PC-3 (cell line): ENCODE data around the gene PRSS50. TPM values are rescaled to one million over a fixed set of nuclear protein-coding genes. Genes with fewer than 3 reads are reported as not detected.
A peak's percentile ranks its signal among the peaks of the same experiment; 100 is the strongest.

Experiments used
- ATAC-seq: fragments of 200-7000 bp; cut with Tn5 transposase; 2 replicates; pipeline ENCODE4 v1.9.1; 2020; ENCODE audit warnings: mild to moderate bottlenecking, moderate library complexity
- BruUV-seq: library from RNA; stranded (reverse); fragments of 400-500 nt; replicated peaks from 2 replicates; lab custom pipeline; 2021; lab: Mats Ljungman, UMichigan
- CTCF ChIA-PET: fragments of 300-600 bp; sonication (Branson Sonifier 250); formaldehyde crosslinking; loops from one replicate; lab custom pipeline; 2022; ENCODE audit warnings: antibody characterized with exemption; lab: Charles Lee
- POLR2A ChIA-PET: fragments of 300-600 bp; sonication (Branson Sonifier 250); formaldehyde crosslinking; loops from one replicate; lab custom pipeline; 2022; ENCODE audit warnings: antibody characterized with exemption; ENCODE audit not compliant: unreplicated experiment; lab: Charles Lee
- DNase-seq: peaks from one replicate; pipeline ENCODE4 v3.0.0-alpha.2; 2015
- H2AFZ ChIP-seq: fragments of 300-600 bp; sonication (generic); 2 replicates; pipeline ENCODE4 v1.6.0; 2016; ENCODE audit warnings: antibody characterized with exemption, low read length
- H3F3A ChIP-seq: fragments of 300-600 bp; sonication (generic); one replicate; pipeline ENCODE4 v1.6.0; 2017; ENCODE audit warnings: antibody characterized with exemption, low read length, control low read depth, mild to moderate bottlenecking; ENCODE audit not compliant: unreplicated experiment
- H3K27ac ChIP-seq: fragments of 300-600 bp; sonication (generic); 2 replicates; pipeline ENCODE4 v1.5.1; 2016; ENCODE audit warnings: mild to moderate bottlenecking, low read length
- H3K27me3 ChIP-seq: fragments of 300-600 bp; sonication (generic); 2 replicates; pipeline ENCODE4 v1.6.1; 2016; ENCODE audit warnings: low read length, mixed read lengths
- H3K36me3 ChIP-seq: fragments of 300-600 bp; sonication (generic); 2 replicates; pipeline ENCODE4 v1.6.1; 2016; ENCODE audit warnings: low read depth, mixed run types, low read length, mixed read lengths
- H3K4me1 ChIP-seq: fragments of 300-600 bp; sonication (generic); 2 replicates; pipeline ENCODE4 v1.5.1; 2016; ENCODE audit warnings: low read length; ENCODE audit not compliant: insufficient read depth
- H3K4me2 ChIP-seq: fragments of 300-600 bp; sonication (generic); 2 replicates; pipeline ENCODE4 v1.6.0; 2016; ENCODE audit warnings: low read length
- H3K4me3 ChIP-seq: fragments of 300-600 bp; sonication (generic); 2 replicates; pipeline ENCODE4 v1.5.1; 2016; ENCODE audit warnings: mild to moderate bottlenecking, low read length, mixed read lengths
- H3K79me2 ChIP-seq: fragments of 300-600 bp; sonication (generic); 2 replicates; pipeline ENCODE4 v1.6.1; 2017; ENCODE audit warnings: low read length, mixed read lengths
- H3K9ac ChIP-seq: fragments of 300-600 bp; sonication (generic); 2 replicates; pipeline ENCODE4 v1.6.0; 2016; ENCODE audit warnings: mild to moderate bottlenecking, low read length
- H3K9me2 ChIP-seq: fragments of 300-600 bp; sonication (generic); replicated peaks from 2 replicates; pipeline ENCODE4 v1.6.1; 2016; ENCODE audit warnings: mixed run types, low read length, mixed read lengths
- H3K9me3 ChIP-seq: fragments of 300-600 bp; sonication (generic); 2 replicates; pipeline ENCODE4 v1.6.1; 2016; ENCODE audit warnings: low read length, mixed read lengths
- H4K20me1 ChIP-seq: fragments of 300-600 bp; sonication (generic); 2 replicates; pipeline ENCODE4 v1.6.1; 2016; ENCODE audit warnings: low read length, mixed read lengths
- CTCF ChIP-seq: fragments of 300-600 bp; sonication (generic); conservative IDR thresholded peaks from 2 replicates; pipeline ENCODE4 v1.5.1; 2017; ENCODE audit warnings: antibody characterized with exemption, low read depth, mild to moderate bottlenecking, low read length
- EZH2 ChIP-seq: fragments of 300-600 bp; sonication (generic); IDR thresholded peaks from one replicate; pipeline ENCODE4 v1.6.1; 2017; ENCODE audit warnings: antibody characterized with exemption, mild to moderate bottlenecking, low read length; ENCODE audit not compliant: unreplicated experiment
- EZH2phosphoT487 ChIP-seq: fragments of 300-600 bp; sonication (generic); IDR thresholded peaks from 2 replicates; pipeline ENCODE4 v1.6.1; 2018; ENCODE audit warnings: mild to moderate bottlenecking, antibody characterized with exemption, low read length, borderline replicate concordance
- intact Hi-C: fragments of 100-400 bp; cut with micrococcal nuclease; formaldehyde crosslinking; loops from 2 replicates; pipeline ENCODE4 v1.9.0; 2023
- total RNA-seq: library from RNA; depleted of rRNA; stranded (reverse); fragments of >200 nt; gene quantifications from 2 replicates; pipeline ENCODE4 v1.2.3, GENCODE V29; 2014

The PRSS50 gene
- total RNA-seq, 1 experiment from 2014 or later = not detected

GRCh38 chr3:46669191-46669999 is 48.3 kb downstream of the PRSS50 start:
- ChIA-PET CTCF (no interaction called here), POLR2A (no interaction called here)
- Histone ChIP-seq H3K79me2 (no peaks in the 10 kb centered on the region), H4K20me1 (no peaks in the 10 kb centered on the region), H3K36me3 (peaks cover 2% of the 10 kb centered on the region; the same call in 1 of the 2 replicates), H3F3A (no peaks in the 10 kb centered on the region), H3K4me3 (no peak overlapping the region), H3K9me2 (no peaks in the 10 kb centered on the region), H3K4me2 (no peak overlapping the region), H3K27ac (no peak overlapping the region), H3K4me1 (no peaks in the 10 kb centered on the region), H3K27me3 (no peaks in the 10 kb centered on the region), H2AFZ (no peak overlapping the region), H3K9ac (no peak overlapping the region), H3K9me3 (no peaks in the 10 kb centered on the region)
- peak; percentile 5; the same call in 1 of the 2 replicates for ATAC-seq
- BruUV-seq = TSS peak; percentile 10
- intact Hi-C loops = no loop called here
- no peak for DNase-seq
- TF ChIP-seq EZH2phosphoT487 = no peak
- TF ChIP-seq EZH2 = no peak
- no peak for TF ChIP-seq CTCF

GRCh38 chr3:46668591-46668990 is 49.1 kb downstream of the PRSS50 start:
- H3K4me1 ChIP-seq = no peaks in the 10 kb centered on the region
- no peak for TF ChIP-seq EZH2phosphoT487
- no peak for TF ChIP-seq CTCF
- TF ChIP-seq EZH2 = no peak
- no peak overlapping the region for H3K9ac ChIP-seq
- H3K4me3 ChIP-seq = no peak overlapping the region
- no peak overlapping the region for H3K27ac ChIP-seq
- no peak overlapping the region for H2AFZ ChIP-seq
- CTCF ChIA-PET = no interaction called here
- H3K27me3 ChIP-seq = no peaks in the 10 kb centered on the region
- no TSS peak for BruUV-seq
- DNase-seq (no peak), ATAC-seq (peak; percentile 5; the same call in 1 of the 2 replicates)
- no peak overlapping the region for H3K4me2 ChIP-seq
- H3K36me3 ChIP-seq = no peaks in the 10 kb centered on the region
- no peaks in the 10 kb centered on the region for H3F3A ChIP-seq
- POLR2A ChIA-PET = no interaction called here
- intact Hi-C loops = no loop called here
- no peaks in the 10 kb centered on the region for H3K9me3 ChIP-seq
- H4K20me1 ChIP-seq = no peaks in the 10 kb centered on the region
- H3K9me2 ChIP-seq = no peaks in the 10 kb centered on the region
- H3K79me2 ChIP-seq = no peaks in the 10 kb centered on the region

- no peaks in the 10 kb centered on the region for H3K36me3 ChIP-seq
- no peak overlapping the region for H3K9ac ChIP-seq
- H3K79me2 ChIP-seq = no peaks in the 10 kb centered on the region
- CTCF ChIA-PET = no interaction called here
- H3K9me3 ChIP-seq = no peaks in the 10 kb centered on the region
- ATAC-seq = no peak
- no peak for TF ChIP-seq CTCF
- TF ChIP-seq EZH2phosphoT487 = no peak
- no peak for TF ChIP-seq EZH2
- H3K4me1 ChIP-seq = no peaks in the 10 kb centered on the region
- no peaks in the 10 kb centered on the region for H4K20me1 ChIP-seq
- POLR2A ChIA-PET = no interaction called here
- H2AFZ ChIP-seq = no peak overlapping the region
- intact Hi-C loops = no loop called here
- no peak for DNase-seq
- no peak overlapping the region for H3K4me2 ChIP-seq
- H3K27me3 ChIP-seq = no peaks in the 10 kb centered on the region
- H3K9me2 ChIP-seq = no peaks in the 10 kb centered on the region
- H3K4me3 ChIP-seq = no peak overlapping the region
- H3F3A ChIP-seq = no peaks in the 10 kb centered on the region
- H3K27ac ChIP-seq = no peak overlapping the region
- no TSS peak for BruUV-seq
Measured at GRCh38 chr3:46668116-46668515, 49.6 kb downstream of the PRSS50 start.
